Suprapubic skin (tissue), 4 donors: ENCODE results near the gene PLEKHG5.

ENCODE experiments used
- CTCF ChIP-seq, 2 donors: fragments of 200-600 bp in 1 of 2; fragments of 450-650 bp in 1 of 2; sonication (generic) in 1 of 2; IDR thresholded peaks; one replicate each; pipeline ENCODE4 v1.5.1; 2016 to 2019; ENCODE audit warnings: antibody characterized with exemption in 2 of 2, mild to moderate bottlenecking in 1 of 2, moderate library complexity in 1 of 2
- POLR2A ChIP-seq, 2 donors: fragments of 450-650 bp; IDR thresholded peaks; one replicate each; pipeline ENCODE4 v1.6.1; 2017; ENCODE audit warnings: antibody characterized with exemption in 2 of 2, mild to moderate bottlenecking in 2 of 2, moderate library complexity in 2 of 2
- POLR2AphosphoS5 ChIP-seq, 3 donors: sonication (generic); formaldehyde crosslinking; IDR thresholded peaks; one replicate each; pipeline ENCODE4 v1.6.1; 2017; ENCODE audit warnings: antibody characterized with exemption in 3 of 3

DNA sequence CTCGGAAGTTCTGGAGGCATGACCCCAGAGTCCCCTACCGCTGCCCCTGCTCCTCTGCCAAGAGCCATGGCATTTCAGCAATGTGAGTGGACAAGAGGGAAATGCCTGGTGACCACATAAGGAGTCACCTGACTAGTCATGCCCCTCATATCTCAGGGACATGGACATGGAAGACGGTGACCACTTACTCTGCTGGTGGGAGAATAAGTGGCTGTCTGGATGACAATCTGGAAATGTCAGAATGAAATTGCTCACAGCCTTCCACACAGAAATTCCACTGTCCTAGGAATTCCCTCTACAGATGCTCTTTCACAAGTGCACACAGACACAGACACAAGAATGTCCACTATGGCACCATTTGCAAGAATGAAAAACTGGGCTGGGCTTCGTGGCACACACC lies 24.3 kb upstream of the PLEKHG5 start:
- TF ChIP-seq CTCF (IDR thresholded peaks at IDR 0.05) (no peak), POLR2AphosphoS5 (IDR thresholded peaks at IDR 0.05) (no peak), POLR2A (IDR thresholded peaks at IDR 0.05) (no peak)
